NCI-H1694 treated with DMSO at 0.1 percent for 48 hours (cell line): ENCODE data around the gene SH3PXD2A.

Experiments used
- DNase-seq: peaks from one replicate; lab custom pipeline; 2025; lab: John Stamatoyannopoulos, UW

The SH3PXD2A gene

GRCh38 chr10:103602028-103602851, 253.1 kb downstream of the SH3PXD2A start:
- no peak for DNase-seq

- DNase-seq: no peak
Measured at GRCh38 chr10:103600956-103601569, 254.3 kb downstream of the SH3PXD2A start.

- DNase-seq: no peak
Measured at GRCh38 chr10:103600325-103600724, 255.1 kb downstream of the SH3PXD2A start.

DNA sequence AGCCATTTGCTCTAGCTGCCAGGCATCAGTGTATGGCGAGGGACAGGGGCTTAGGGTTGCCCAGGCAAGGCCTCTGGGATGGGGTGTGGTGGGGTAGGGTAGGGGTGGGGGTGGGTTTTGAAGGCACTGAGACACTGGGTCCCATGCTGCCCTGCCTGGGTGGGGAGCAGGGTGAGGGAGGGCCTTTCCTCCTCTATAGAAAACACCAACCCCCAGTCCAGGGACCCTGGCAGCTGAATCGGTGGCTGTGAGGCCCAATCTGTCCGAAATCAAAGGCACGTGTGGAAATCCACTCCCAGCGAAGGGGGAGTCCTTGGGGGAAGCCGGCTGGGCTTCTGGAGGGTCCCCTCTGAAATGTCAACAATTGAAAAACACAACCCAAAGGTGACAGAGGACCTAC, 255.5 kb downstream of the SH3PXD2A start:
- DNase-seq: no peak

DNA sequence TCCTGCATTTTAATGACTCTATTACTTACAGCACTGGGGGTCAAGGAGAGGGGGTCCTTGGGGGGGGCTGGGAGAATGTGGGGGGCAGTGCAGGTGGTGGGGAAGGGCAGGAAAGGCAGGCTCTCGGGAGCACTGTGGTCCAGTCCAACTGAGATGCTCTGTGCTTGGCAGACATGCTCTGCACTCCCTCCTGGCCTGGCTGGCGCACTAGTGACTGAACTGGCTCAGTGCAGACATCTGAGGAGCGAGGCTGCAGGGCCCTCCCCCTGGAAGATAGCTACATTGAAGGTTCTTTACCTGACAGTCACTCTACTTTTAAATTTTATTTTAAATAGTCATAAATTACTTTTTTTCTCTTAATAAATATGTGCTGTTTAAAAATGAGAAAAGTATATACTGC, 256.2 kb downstream of the SH3PXD2A start:
- no peak for DNase-seq

GRCh38 chr10:103598654-103599115, 256.7 kb downstream of the SH3PXD2A start:
- peak; percentile 31 for DNase-seq

DNA sequence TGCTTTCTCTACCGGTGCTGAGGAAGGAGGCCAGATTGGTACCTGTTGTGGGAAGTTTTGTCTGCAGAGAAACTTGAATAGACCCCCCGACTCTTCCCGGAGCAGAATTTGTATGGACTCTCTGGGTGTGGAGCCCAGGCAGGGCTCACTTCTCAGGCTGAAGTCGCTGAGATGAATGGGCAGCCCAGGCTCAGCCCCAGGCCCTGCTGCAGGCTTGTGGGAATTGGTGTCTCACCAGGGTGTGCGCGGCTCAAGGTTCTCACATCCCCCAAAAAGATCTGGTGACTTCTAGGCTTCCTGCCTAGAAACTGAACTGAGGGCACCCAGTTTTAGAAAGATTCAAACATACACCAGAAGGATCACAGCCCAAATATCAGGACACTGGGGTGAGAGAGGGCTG, 258.4 kb downstream of the SH3PXD2A start:
- no peak for DNase-seq

DNA sequence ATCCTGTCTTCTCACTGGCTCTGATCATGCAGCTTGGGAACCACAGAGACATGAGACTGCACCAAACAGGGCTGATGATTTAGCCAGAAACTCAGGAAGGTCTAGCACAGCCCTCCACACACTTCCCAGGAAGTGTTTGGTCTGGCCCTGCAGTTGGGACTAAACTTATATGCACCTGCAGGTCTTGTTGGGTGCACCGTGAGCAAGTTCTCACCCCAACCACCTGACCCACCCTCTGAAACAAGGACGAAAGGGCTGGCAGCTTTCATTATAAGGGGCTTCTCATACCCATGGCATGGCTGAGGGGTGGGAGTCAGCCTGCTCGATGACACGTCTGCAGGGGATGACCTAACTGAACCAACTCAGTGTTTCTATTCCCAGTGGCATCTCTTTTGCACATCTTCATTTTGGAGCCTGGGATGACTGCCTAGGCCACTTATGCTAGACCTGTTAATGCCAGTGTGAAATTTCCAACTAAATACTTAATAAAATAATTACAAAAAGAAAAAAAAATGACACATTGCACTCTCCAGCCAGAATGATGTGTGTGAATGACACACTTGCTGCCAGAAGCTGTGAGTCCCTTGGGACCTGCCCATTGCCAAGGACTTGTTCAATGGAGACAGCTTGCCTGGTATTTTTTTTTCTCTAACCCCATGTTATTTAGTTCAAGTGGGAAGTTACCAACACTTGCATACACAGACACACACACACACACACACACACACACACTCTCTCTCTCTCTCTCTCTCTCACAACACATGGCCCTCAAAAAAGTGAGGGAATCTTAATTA, 259.2 kb downstream of the SH3PXD2A start:
- peak; percentile 43 for DNase-seq

GRCh38 chr10:103593022-103593570, 262.3 kb downstream of the SH3PXD2A start:
- DNase-seq: no peak

DNA sequence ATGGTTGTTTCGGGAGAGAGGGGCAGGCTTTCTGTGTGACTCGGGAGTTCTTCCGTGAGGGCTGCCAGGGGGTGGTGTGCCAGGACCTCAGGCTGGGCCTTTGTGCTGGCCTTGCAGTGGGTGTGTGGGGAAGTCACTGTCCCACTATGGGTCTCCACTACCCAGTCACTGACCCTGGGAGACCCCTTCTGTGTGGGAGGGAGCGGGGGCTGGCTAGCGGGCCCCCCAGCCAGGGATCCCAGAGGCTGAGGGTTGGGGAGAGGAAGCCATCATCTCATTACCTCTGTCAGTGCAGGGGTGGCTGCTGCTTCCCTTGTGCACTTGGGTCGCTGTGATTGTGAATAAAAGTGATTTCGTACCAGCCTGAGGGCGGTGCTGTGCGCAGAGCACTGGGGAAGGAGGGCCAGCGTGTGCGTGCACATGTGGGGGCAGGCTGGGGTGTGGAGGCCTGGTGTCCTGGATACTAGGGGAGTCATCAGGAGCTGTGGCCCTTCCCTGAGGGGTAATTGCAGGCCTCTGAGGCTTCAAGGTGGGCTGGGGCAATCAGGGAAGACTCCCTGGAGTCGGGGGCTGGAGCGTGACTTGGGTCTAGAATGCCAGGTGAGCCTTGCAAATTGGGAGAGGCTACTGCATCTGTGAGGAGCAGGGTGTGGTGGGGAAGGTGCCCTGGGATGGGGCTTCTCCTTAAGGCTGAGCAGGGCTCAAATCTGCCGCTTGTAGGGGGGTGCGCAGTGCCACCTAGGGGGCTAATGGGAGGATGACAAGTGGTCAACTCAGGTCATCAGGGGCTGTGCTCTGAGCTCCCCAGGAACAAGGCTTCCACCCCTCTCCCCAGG, 263.0 kb downstream of the SH3PXD2A start:
- no peak for DNase-seq

DNA sequence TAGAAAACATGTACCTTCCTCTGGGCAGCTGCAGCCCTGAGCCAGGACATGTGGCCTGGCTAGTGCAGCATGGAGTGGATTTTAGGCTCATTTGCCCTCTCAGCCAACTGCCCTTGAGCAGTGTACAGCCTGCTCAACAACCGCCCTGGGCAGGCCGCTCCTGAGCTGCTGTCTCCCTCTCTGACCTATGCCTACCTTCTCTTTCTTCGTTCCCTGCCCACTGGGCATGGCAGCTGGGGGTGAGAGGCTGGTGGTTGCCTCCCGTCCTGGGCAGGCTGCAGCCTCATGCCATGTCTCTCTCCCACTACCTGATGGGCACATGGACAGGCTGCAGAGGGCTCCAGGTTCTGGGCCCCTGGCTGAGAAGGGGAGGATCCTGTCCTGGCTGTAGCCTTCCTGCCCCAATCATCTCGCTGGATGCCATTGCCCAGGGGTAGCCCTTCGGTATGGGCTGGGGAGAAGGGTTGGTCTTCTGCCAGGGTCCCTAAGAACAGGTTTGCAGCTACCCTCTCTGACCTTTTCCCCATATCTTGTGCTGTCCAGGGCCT, 264.6 kb downstream of the SH3PXD2A start:
- DNase-seq: no peak

- DNase-seq: no peak
Measured at GRCh38 chr10:103590060-103590459, 265.3 kb downstream of the SH3PXD2A start.

- no peak for DNase-seq
Measured at GRCh38 chr10:103589074-103589630, 266.2 kb downstream of the SH3PXD2A start.

DNA sequence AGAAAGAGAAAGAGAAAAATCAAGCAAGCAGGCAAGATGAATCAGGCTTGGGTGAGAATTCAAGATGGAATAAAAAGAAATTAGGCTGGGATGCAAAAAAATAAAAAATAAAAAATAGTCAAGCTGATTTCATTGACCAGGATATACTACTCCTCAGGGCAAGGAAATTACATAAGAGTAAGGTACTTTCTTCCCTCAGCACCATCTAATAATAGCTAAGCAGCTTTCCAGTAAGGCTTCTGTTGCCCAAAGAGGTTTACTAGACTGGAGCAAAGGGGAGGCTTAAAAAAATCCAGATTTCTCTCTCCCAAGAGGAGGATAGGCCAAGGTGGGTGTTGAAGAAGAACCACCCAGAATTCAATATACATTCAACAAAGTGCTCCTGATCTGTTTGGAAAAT, 268.3 kb downstream of the SH3PXD2A start:
- no peak for DNase-seq

DNA sequence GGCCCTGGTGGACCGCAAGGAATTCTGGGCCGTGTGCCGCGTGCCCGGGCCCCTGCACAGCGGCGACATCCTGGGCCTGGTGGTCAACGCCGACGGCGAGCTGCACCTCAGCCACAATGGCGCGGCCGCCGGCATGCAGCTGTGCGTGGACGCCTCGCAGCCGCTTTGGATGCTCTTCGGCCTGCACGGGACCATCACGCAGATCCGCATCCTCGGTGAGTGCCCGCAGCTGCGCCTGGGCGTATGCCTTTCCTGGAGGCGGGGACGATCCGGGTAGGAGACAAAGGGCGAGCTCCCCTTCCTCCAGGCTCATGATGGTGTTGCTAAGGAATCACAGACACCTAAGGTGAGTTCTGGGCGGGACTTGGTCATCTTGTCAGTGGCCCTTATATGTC, 270.4 kb downstream of the SH3PXD2A start:
- no peak for DNase-seq

- DNase-seq: no peak
Measured at GRCh38 chr10:103584216-103585010, 271.0 kb downstream of the SH3PXD2A start.

DNA sequence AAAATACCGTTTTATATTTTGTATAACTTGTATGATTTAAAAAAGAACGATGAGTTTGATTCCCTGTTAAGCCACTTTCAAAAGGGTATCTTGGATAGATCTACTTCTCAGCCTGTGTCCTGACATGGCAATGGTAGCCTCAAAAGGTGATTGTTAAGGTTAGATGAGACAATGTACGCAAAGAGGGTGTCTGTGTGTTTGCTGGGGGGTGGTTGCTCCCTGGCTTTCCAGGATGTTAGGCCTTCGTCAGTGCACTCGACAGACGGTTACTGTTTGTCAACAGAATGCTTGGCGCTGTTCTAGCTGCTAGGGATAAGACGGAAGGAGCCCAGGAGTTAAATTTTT, 271.5 kb downstream of the SH3PXD2A start:
- DNase-seq: no peak

DNA sequence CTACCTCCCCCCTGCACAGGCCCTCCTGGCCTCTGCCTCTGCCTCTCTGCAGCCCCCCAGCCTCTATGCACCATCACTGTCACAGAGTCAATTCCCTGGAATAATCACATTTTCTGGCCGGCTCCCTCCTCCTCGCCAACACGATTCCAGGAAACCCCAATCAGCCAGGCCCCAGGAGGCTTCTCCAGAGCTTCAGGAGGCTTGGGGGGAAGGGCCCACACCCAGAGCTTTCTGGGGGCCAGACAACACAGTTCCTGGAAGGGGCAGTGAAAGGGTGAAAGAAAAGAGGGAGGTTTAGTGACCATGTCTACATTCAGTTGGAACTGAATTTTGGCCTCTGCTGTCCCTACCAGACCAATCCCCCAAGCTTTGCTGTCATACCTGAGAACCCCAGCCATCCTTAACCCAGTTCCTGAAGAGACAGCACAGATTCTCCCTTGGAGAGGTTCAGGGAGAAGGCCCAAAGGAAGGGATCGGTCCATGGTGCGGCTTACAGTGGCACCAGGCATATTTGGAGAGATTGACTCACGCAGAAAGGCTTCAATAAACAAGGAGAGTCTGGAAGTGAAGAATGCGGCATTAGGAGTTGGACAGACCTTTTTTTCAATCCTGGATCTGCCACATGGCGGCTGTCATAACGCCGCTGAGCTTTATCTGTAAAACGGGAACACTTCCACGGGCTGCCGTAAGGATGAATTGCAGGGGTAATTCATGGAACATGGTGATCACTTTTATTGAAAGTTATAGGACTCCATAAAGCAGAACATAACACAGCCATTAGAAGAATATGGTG, 272.8 kb downstream of the SH3PXD2A start:
- DNase-seq: no peak

DNA sequence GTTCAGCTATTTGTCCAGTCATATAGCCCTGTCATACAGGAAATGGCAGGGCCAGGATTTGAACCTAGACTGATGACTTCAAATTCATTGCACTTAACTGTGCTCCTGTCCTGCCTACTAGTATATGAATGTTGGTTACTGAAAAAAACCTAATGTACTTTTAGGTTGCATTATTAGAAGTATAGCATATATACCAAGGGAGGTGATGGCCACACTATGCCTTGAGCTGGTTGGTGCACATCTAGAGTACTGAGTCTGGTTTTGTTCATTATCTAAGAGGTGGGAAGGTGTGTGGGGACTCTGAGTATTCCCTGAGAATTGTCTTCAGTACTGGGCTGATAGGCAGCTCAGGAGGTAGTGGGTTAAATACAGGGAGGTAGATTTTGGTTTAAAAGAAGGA, 273.9 kb downstream of the SH3PXD2A start:
- DNase-seq: no peak
